Astrocyte (in vitro differentiated cells and primary cell): ENCODE data around the gene LRRC23. TPM values are rescaled to one million over a fixed set of nuclear protein-coding genes. Genes with fewer than 3 reads are reported as not detected.
"Not testable (repeated sequence)": the region's sequence is repeated elsewhere in the genome, so short reads cannot be mapped to it uniquely, and the experiment has no call there.

Experiments
- DNase-seq: peaks from one replicate; pipeline ENCODE4 v3.0.0-alpha.2; 2010; ENCODE audit warnings: low read depth
- FAIRE-seq: peaks from 2 replicates; lab custom pipeline; 2011; peaks lifted over from hg19 to GRCh38; lab: Jason Lieb, UNC
- H2AFZ ChIP-seq: 2 replicates; pipeline ENCODE4 v1.6.0; 2012; ENCODE audit warnings: low read depth, low read length, inconsistent platforms
- H3K27ac ChIP-seq: 2 replicates; pipeline ENCODE4 v1.5.1; 2011; ENCODE audit warnings: low read depth, low read length, inconsistent platforms
- H3K27me3 ChIP-seq: 2 replicates; pipeline ENCODE4 v1.6.0; 2011; ENCODE audit warnings: low read length, inconsistent platforms; ENCODE audit not compliant: insufficient read depth
- H3K36me3 ChIP-seq: 2 replicates; pipeline ENCODE4 v1.5.1; 2011; ENCODE audit warnings: low read length, inconsistent platforms; ENCODE audit not compliant: insufficient read depth
- H3K4me1 ChIP-seq: 2 replicates; pipeline ENCODE4 v1.5.1; 2011; ENCODE audit warnings: low read length, inconsistent platforms; ENCODE audit not compliant: insufficient read depth
- H3K4me2 ChIP-seq: 2 replicates; pipeline ENCODE4 v1.6.0; 2012; ENCODE audit warnings: low read length, inconsistent platforms
- H3K4me3 ChIP-seq: 2 replicates; pipeline ENCODE4 v1.5.1; 2011; ENCODE audit warnings: low read depth, mild to moderate bottlenecking, low read length, inconsistent platforms; ENCODE audit not compliant: insufficient read depth
- H3K79me2 ChIP-seq: 2 replicates; pipeline ENCODE4 v1.6.0; 2012; ENCODE audit warnings: mild to moderate bottlenecking, low read length, inconsistent platforms; ENCODE audit not compliant: insufficient read depth
- H3K9ac ChIP-seq: 2 replicates; pipeline ENCODE4 v1.6.0; 2012; ENCODE audit warnings: mild to moderate bottlenecking, low read length, inconsistent platforms
- H3K9me3 ChIP-seq: 2 replicates; pipeline ENCODE4 v1.5.1; 2012; ENCODE audit warnings: low read depth, mild to moderate bottlenecking, low read length, inconsistent platforms; ENCODE audit not compliant: insufficient read depth
- H4K20me1 ChIP-seq: 2 replicates; pipeline ENCODE4 v1.6.0; 2012; ENCODE audit warnings: low read length, inconsistent platforms; ENCODE audit not compliant: insufficient read depth
- H3K27ac Mint-ChIP-seq: one replicate; pipeline ENCODE4 v1.8.0; 2021; ENCODE audit warnings: mild to moderate bottlenecking, mixed read lengths; ENCODE audit not compliant: unreplicated experiment
- H3K27me3 Mint-ChIP-seq: one replicate; pipeline ENCODE4 v1.8.0; 2021; ENCODE audit warnings: low read depth, mixed read lengths; ENCODE audit not compliant: unreplicated experiment
- H3K36me3 Mint-ChIP-seq: one replicate; pipeline ENCODE4 v1.8.0; 2021; ENCODE audit warnings: low read depth, mixed read lengths; ENCODE audit not compliant: unreplicated experiment
- H3K4me1 Mint-ChIP-seq: one replicate; pipeline ENCODE4 v1.8.0; 2021; ENCODE audit warnings: low read depth, mixed read lengths; ENCODE audit not compliant: unreplicated experiment
- H3K4me3 Mint-ChIP-seq: one replicate; pipeline ENCODE4 v1.8.0; 2021; ENCODE audit warnings: mild to moderate bottlenecking, moderate library complexity, mixed read lengths; ENCODE audit not compliant: unreplicated experiment
- H3K9me3 Mint-ChIP-seq: one replicate; pipeline ENCODE4 v1.8.0; 2021; ENCODE audit warnings: mild to moderate bottlenecking, mixed read lengths; ENCODE audit not compliant: unreplicated experiment
- EZH2 ChIP-seq: IDR thresholded peaks from 2 replicates; pipeline ENCODE4 v1.6.1; 2012; ENCODE audit warnings: mild to moderate bottlenecking, low read length, inconsistent platforms; ENCODE audit not compliant: insufficient read depth
- total RNA-seq: library from RNA; stranded (reverse); gene quantifications from 2 replicates; pipeline ENCODE4 v1.2.1, GENCODE V29; 2021
- TF ChIP-seq, protein P1 (sequence below): IDR thresholded peaks from 2 replicates; pipeline ENCODE4 v1.5.1; 2011; ENCODE audit warnings: low read depth, mild to moderate bottlenecking, inconsistent platforms, low read length, moderate library complexity; ENCODE audit not compliant: insufficient read depth

The LRRC23 gene
- total RNA-seq, 1 donor from 2014 or later: 5.2 TPM

DNA sequence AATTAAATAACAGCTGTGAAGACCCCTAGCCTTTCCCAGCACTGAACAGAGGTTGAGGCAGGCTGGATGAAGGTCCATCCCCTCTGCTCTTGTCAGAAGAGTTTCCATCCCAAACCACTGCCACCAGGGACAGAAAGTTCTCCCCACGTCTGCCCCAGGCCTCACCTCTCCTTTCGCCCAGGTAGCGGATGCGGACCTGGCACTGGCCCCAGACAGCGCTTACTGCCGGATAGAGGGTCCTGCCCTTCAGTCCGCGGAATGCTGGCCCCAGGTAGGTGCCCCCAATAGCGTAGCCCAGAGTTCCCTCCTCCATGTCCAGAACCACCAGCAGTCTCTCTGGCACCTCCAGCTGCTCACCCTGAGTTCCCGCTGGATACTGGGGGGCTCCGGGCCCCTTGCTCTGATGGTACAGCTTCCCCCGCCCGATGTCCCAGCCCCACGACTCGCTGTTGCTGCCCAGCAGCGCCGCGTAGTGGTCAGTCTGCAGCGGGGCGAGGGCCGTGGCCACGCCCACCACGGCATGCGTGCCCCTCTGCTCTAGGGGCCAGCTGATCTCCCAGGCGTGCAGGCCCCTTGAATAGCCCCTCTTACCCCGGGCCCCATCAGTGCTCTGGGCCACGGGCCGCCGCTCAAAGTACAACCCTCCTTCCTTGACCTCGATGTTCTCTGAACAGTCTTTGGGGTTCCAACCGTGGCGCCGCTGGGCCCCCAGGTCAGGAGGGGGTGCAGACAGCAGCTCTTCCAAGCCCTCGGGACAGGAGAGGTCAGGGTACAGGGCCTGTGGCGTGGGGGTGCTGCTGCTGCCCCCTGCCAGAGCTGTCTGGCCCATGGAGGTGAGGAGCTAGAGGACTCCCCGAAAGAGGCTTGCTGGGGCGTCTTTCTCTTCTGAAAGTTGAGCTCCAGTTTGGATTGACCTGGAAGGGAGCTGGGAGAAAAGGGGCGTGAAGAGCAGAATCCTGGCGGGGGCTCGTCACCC, 32.3 kb upstream of the LRRC23 start:
- DNase-seq (no peak), FAIRE-seq (no peak)
- Mint-ChIP-seq H3K27me3 (no peaks in the 10 kb centered on the region), H3K4me1 (peaks cover 23% of the 10 kb centered on the region), H3K9me3 (no peaks in the 10 kb centered on the region), H3K36me3 (peaks cover 24% of the 10 kb centered on the region), H3K4me3 (peak overlapping the region; percentile 90), H3K27ac (peak overlapping the region; percentile 77)
- H3K79me2 ChIP-seq: peaks cover 59% of the 10 kb centered on the region
- peak overlapping the region; percentile 70 for H3K4me3 ChIP-seq
- peaks cover 30% of the 10 kb centered on the region for H3K4me1 ChIP-seq
- H2AFZ ChIP-seq: peak overlapping the region; percentile 62
- H3K4me2 ChIP-seq: peak overlapping the region; percentile 97
- peaks cover 49% of the 10 kb centered on the region for H4K20me1 ChIP-seq
- H3K9me3 ChIP-seq: no peaks in the 10 kb centered on the region
- peak overlapping the region; percentile 50 for H3K27ac ChIP-seq
- no peak for TF ChIP-seq EZH2
- TF ChIP-seq, protein P1, sequence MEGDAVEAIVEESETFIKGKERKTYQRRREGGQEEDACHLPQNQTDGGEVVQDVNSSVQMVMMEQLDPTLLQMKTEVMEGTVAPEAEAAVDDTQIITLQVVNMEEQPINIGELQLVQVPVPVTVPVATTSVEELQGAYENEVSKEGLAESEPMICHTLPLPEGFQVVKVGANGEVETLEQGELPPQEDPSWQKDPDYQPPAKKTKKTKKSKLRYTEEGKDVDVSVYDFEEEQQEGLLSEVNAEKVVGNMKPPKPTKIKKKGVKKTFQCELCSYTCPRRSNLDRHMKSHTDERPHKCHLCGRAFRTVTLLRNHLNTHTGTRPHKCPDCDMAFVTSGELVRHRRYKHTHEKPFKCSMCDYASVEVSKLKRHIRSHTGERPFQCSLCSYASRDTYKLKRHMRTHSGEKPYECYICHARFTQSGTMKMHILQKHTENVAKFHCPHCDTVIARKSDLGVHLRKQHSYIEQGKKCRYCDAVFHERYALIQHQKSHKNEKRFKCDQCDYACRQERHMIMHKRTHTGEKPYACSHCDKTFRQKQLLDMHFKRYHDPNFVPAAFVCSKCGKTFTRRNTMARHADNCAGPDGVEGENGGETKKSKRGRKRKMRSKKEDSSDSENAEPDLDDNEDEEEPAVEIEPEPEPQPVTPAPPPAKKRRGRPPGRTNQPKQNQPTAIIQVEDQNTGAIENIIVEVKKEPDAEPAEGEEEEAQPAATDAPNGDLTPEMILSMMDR: peak; percentile 72
- no peaks in the 10 kb centered on the region for H3K27me3 ChIP-seq
- peak overlapping the region; percentile 88 for H3K9ac ChIP-seq
- peaks cover 21% of the 10 kb centered on the region for H3K36me3 ChIP-seq

- Histone ChIP-seq H4K20me1 (peaks cover 39% of the 10 kb centered on the region), H3K79me2 (peaks cover 49% of the 10 kb centered on the region), H3K9ac (peak within 1 kb of the TSS; percentile 88), H3K36me3 (peaks cover 21% of the 10 kb centered on the region), H3K4me3 (peak within 1 kb of the TSS; percentile 70), H2AFZ (peak within 1 kb of the TSS; percentile 74), H3K4me1 (peaks cover 28% of the 10 kb centered on the region), H3K27me3 (no peaks in the 10 kb centered on the region), H3K27ac (peak within 1 kb of the TSS; percentile 50), H3K9me3 (no peaks in the 10 kb centered on the region), H3K4me2 (peak within 1 kb of the TSS; percentile 97)
- peak within 1 kb of the TSS; percentile 77 for H3K27ac Mint-ChIP-seq
- no peak for FAIRE-seq
- peaks cover 23% of the 10 kb centered on the region for H3K4me1 Mint-ChIP-seq
- H3K27me3 Mint-ChIP-seq: no peaks in the 10 kb centered on the region
- TF ChIP-seq EZH2: no peak
- TF ChIP-seq, protein P1: no peak
- DNase-seq: peak; percentile 80
- H3K9me3 Mint-ChIP-seq: no peaks in the 10 kb centered on the region
- peak within 1 kb of the TSS; percentile 90 for H3K4me3 Mint-ChIP-seq
- peaks cover 24% of the 10 kb centered on the region for H3K36me3 Mint-ChIP-seq
These were observed 31.3 kb upstream of the LRRC23 start, which contains the start of gene SPSB2 for GRCh38 chr12:6873094-6874014. Gene SPSB2, minus strand, starts transcription at chr12:6873303. Its CDS starts 402 bp downstream, at chr12:6872901.

GRCh38 chr12:6874015-6874368, 30.6 kb upstream of the LRRC23 start:
- peaks cover 42% of the 10 kb centered on the region for H3K79me2 ChIP-seq
- H3K36me3 Mint-ChIP-seq: peaks cover 21% of the 10 kb centered on the region

DNA sequence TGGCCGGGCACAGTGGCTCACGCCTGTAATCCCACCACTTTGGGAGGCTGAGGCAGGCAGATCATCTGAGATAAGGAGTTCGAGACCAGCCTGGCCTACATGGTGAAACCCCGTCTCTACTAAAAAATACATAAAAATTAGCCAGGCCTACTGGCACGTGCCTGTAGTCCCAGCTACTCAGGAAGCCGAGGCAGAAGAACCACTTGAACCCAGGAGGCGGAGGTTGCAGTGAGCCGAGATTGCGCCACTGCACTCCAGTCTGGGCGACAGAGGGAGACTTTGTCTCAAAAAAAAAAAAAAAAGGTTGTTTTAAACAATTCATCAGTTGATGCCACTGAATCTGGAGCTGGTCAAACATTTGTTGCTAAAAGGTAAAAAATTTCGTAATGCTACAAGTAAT, 24.8 kb upstream of the LRRC23 start:
- FAIRE-seq, H3K36me3 ChIP-seq, H3K9me3 Mint-ChIP-seq, H2AFZ ChIP-seq, H3K27ac ChIP-seq, H3K27ac Mint-ChIP-seq, H3K9ac ChIP-seq, H3K27me3 ChIP-seq, H3K9me3 ChIP-seq, H3K27me3 Mint-ChIP-seq, H4K20me1 ChIP-seq, H3K79me2 ChIP-seq, H3K4me3 Mint-ChIP-seq, DNase-seq, H3K4me1 Mint-ChIP-seq, H3K4me1 ChIP-seq, H3K4me3 ChIP-seq, H3K4me2 ChIP-seq: not testable (repeated sequence)
- H3K36me3 Mint-ChIP-seq: peaks cover 10% of the 10 kb centered on the region

More at GRCh38 chr12:6874015-6874368, 30.6 kb upstream of the LRRC23 start:
- peak overlapping the region; percentile 75 for H3K27ac Mint-ChIP-seq
- H3K4me3 Mint-ChIP-seq: peak overlapping the region; percentile 86
- not testable (repeated sequence) for H3K27me3 ChIP-seq, DNase-seq, H3K9me3 ChIP-seq, H3K9me3 Mint-ChIP-seq, FAIRE-seq, H3K27me3 Mint-ChIP-seq
- Histone ChIP-seq H3K4me3 (peak overlapping the region; percentile 70), H3K9ac (peak overlapping the region; percentile 79), H3K4me2 (peak overlapping the region; percentile 97), H2AFZ (peak overlapping the region; percentile 74), H3K36me3 (peaks cover 21% of the 10 kb centered on the region), H3K4me1 (peaks cover 21% of the 10 kb centered on the region), H4K20me1 (peaks cover 33% of the 10 kb centered on the region), H3K27ac (peak overlapping the region; percentile 39)
- H3K4me1 Mint-ChIP-seq: peaks cover 19% of the 10 kb centered on the region
